Endothelial cell of umbilical vein (primary cell): ENCODE results near the gene KIF3A. TPM values are rescaled to one million over a fixed set of nuclear protein-coding genes. Genes with fewer than 3 reads are reported as not detected.

Experiments used
- BruUV-seq: library from RNA; stranded (reverse); fragments of 400-500 nt; replicated peaks from 2 replicates; lab custom pipeline; 2021; lab: Mats Ljungman, UMichigan
- CTCF ChIA-PET: fragments of 300-600, 350-600 bp; sonication (Branson Sonifier 250); formaldehyde crosslinking; loops from one replicate; lab custom pipeline; 2021; ENCODE audit warnings: antibody characterized with exemption, inconsistent platforms; lab: Charles Lee
- POLR2A ChIA-PET: fragments of 300-600, 350-600 bp; sonication (Branson Sonifier 250); formaldehyde crosslinking; loops from one replicate; lab custom pipeline; 2021; ENCODE audit warnings: antibody characterized with exemption, inconsistent platforms; lab: Charles Lee
- DNase-seq: peaks from one replicate; pipeline ENCODE4 v3.0.0-alpha.2; 2011; ENCODE audit warnings: low read depth, low spot score
- FAIRE-seq: peaks from 2 replicates; lab custom pipeline; 2011; peaks lifted over from hg19 to GRCh38; lab: Jason Lieb, UNC
- H2AFZ ChIP-seq: 2 replicates; pipeline ENCODE4 v1.6.0; 2012; ENCODE audit warnings: low read depth, low read length, control low read depth, inconsistent platforms
- H3K27ac ChIP-seq: 2 replicates; pipeline ENCODE4 v1.5.1; 2011; ENCODE audit warnings: low read depth, mild to moderate bottlenecking, control low read depth, low read length, moderate library complexity; ENCODE audit not compliant: insufficient read depth
- H3K27me3 ChIP-seq, 2 experiments: 2 replicates each; pipeline versions ENCODE4 v1.6.0 to v1.6.1; 2011; ENCODE audit warnings: low read length in 2 of 2, mixed read lengths in 1 of 2; ENCODE audit not compliant: control insufficient read depth in 2 of 2, insufficient read depth in 2 of 2
- H3K36me3 ChIP-seq, 2 experiments: 2 replicates in 1 of 2; 3 replicates in 1 of 2; pipeline ENCODE4 v1.5.1; 2011; ENCODE audit warnings: low read length in 2 of 2, mild to moderate bottlenecking in 1 of 2, moderate library complexity in 1 of 2; ENCODE audit not compliant: control insufficient read depth in 2 of 2, insufficient read depth in 2 of 2; ENCODE audit errors: extremely low read depth in 1 of 2
- H3K4me1 ChIP-seq: 3 replicates; pipeline ENCODE4 v1.5.1; 2011; ENCODE audit warnings: mild to moderate bottlenecking, low read length; ENCODE audit not compliant: control insufficient read depth, insufficient read depth; ENCODE audit errors: extremely low read depth
- H3K4me2 ChIP-seq: 2 replicates; pipeline ENCODE4 v1.6.1; 2011; ENCODE audit warnings: low read length, control low read depth, mixed read lengths; ENCODE audit not compliant: insufficient read depth
- H3K4me3 ChIP-seq, 3 experiments: fragments of 200-600 bp in 1 of 3; sonication (generic), shearing (Covaris generic) in 1 of 3; replicated peaks in 1 of 3; 2 replicates each; pipeline ENCODE4 v1.5.1; 2011 to 2016; ENCODE audit warnings: control low read depth in 3 of 3, low read length in 3 of 3, mild to moderate bottlenecking in 2 of 3, inconsistent platforms in 1 of 3, low read depth in 1 of 3, moderate library complexity in 1 of 3; ENCODE audit not compliant: insufficient read depth in 1 of 3
- H3K79me2 ChIP-seq: 2 replicates; pipeline ENCODE4 v1.6.0; 2012; ENCODE audit warnings: low read length, inconsistent platforms; ENCODE audit not compliant: control insufficient read depth, insufficient read depth
- H3K9ac ChIP-seq: replicated peaks from 2 replicates; pipeline ENCODE3; 2011; ENCODE audit warnings: low read length, control low read depth; ENCODE audit not compliant: insufficient read depth; ENCODE audit errors: extremely low read depth
- H3K9me1 ChIP-seq: replicated peaks from 3 replicates; pipeline ENCODE4 v1.6.0; 2011; ENCODE audit warnings: mild to moderate bottlenecking, low read length; ENCODE audit not compliant: control insufficient read depth, insufficient read depth; ENCODE audit errors: extremely low read depth
- H3K9me3 ChIP-seq: replicated peaks from 2 replicates; pipeline ENCODE4 v1.5.1; 2012; ENCODE audit warnings: low read length, inconsistent platforms; ENCODE audit not compliant: control insufficient read depth, insufficient read depth
- H4K20me1 ChIP-seq: replicated peaks from 2 replicates; pipeline ENCODE3; 2011; ENCODE audit warnings: mild to moderate bottlenecking, low read length; ENCODE audit not compliant: control insufficient read depth, insufficient read depth; ENCODE audit errors: extremely low read depth
- EZH2 ChIP-seq: IDR thresholded peaks from 2 replicates; pipeline ENCODE4 v1.6.1; 2012; ENCODE audit warnings: borderline replicate concordance, low read depth, mild to moderate bottlenecking, moderate library complexity, low read length, inconsistent platforms; ENCODE audit not compliant: severe bottlenecking
- FOS ChIP-seq: IDR thresholded peaks from 2 replicates; pipeline ENCODE4 v1.6.1; 2011; ENCODE audit warnings: mild to moderate bottlenecking, low read length, moderate library complexity, borderline replicate concordance; ENCODE audit not compliant: insufficient read depth
- GATA2 ChIP-seq: IDR thresholded peaks from 2 replicates; pipeline ENCODE4 v1.7.0; 2011; ENCODE audit warnings: low read depth, mild to moderate bottlenecking, moderate library complexity, mixed read lengths, low read length; ENCODE audit not compliant: insufficient read length, insufficient read depth
- JUN ChIP-seq: IDR thresholded peaks from 2 replicates; pipeline ENCODE4 v1.6.1; 2011; ENCODE audit warnings: borderline replicate concordance, low read depth; ENCODE audit not compliant: insufficient read length, insufficient read depth
- MAX ChIP-seq: IDR thresholded peaks from 2 replicates; pipeline ENCODE4 v1.6.1; 2011; ENCODE audit not compliant: insufficient read depth, insufficient read length
- MYC ChIP-seq: IDR thresholded peaks from one replicate; pipeline ENCODE4 v1.6.1; 2011; ENCODE audit warnings: mild to moderate bottlenecking, low read depth, low read length
- POLR2A ChIP-seq: IDR thresholded peaks from 2 replicates; pipeline ENCODE4 v1.6.1; 2012; ENCODE audit warnings: low read depth, mild to moderate bottlenecking, control low read depth, low read length
- POLR2AphosphoS5 ChIP-seq: IDR thresholded peaks from 2 replicates; pipeline ENCODE4 v1.6.1; 2012; ENCODE audit warnings: low read depth, mild to moderate bottlenecking, control low read depth, low read length, moderate library complexity; ENCODE audit not compliant: insufficient read depth
- dilution Hi-C: fragments of 300-500 bp; cut with MboI; formaldehyde crosslinking; loops from one replicate; pipeline ENCODE4 v1.15.0; 2019; ENCODE audit warnings: low sequenced_read_pairs; ENCODE audit not compliant: extremely low pct_ligation_motif_present
- intact Hi-C: fragments of 100-400 bp; cut with micrococcal nuclease; formaldehyde crosslinking; loops from one replicate; pipeline ENCODE4 v1.10.0; 2022
- polyA plus RNA-seq, 4 experiments: library from polyadenylated mRNA; depleted of rRNA in 3 of 4; stranded (reverse) in 3 of 4; unstranded in 1 of 4; fragments of >200 nt; gene quantifications; 2 replicates each; pipeline versions ENCODE4 v1.2.1 to v1.2.3, GENCODE V29; 2011 to 2012; ENCODE audit warnings: missing spikeins in 1 of 4
- total RNA-seq: library from RNA; stranded (reverse); gene quantifications from 2 replicates; pipeline ENCODE4 v1.2.3, GENCODE V29; 2021
- TF ChIP-seq, protein P1 (sequence below), 2 donors: IDR thresholded peaks; 1 replicate in 1 of 2; 2 replicates in 1 of 2; pipeline ENCODE4 v1.5.1; 2011; ENCODE audit warnings: low read length in 2 of 2, mild to moderate bottlenecking in 2 of 2, moderate library complexity in 2 of 2, control low read depth in 1 of 2, inconsistent platforms in 1 of 2, low read depth in 1 of 2; ENCODE audit not compliant: insufficient read depth in 1 of 2; ENCODE audit errors: extremely low read depth in 1 of 2

KIF3A gene
- total and polyA plus RNA-seq, 2 donors (not counting 3 experiments of a cell fraction or from before 2014, with no cell fraction given), result 3.3 to 11.2 TPM

- DNase-seq, result no peak
- FAIRE-seq, result no peak
- POLR2A ChIA-PET, result no interaction called here
- H2AFZ ChIP-seq, result no peak overlapping the region
- CTCF ChIA-PET, result interaction anchor here (1.7 kb wide), 1 partner anchor 40 kb away, joined by 11 read pairs; no protein-coding TSS in a partner anchor
- H4K20me1 ChIP-seq, result no peaks in the 10 kb centered on the region
- H3K4me2 ChIP-seq, result no peak overlapping the region
- H3K9ac ChIP-seq, result no peak overlapping the region
- intact Hi-C loops, result no loop called here
- H3K9me1 ChIP-seq, result no peaks in the 10 kb centered on the region
- H3K79me2 ChIP-seq, result peaks cover 7% of the 10 kb centered on the region
- no peaks in the 10 kb centered on the region for H3K36me3 ChIP-seq
- H3K4me1 ChIP-seq, result peaks cover 26% of the 10 kb centered on the region
- dilution Hi-C loops, result no loop called here
- no peak overlapping the region for H3K4me3 ChIP-seq
- H3K27me3 ChIP-seq, result no peaks in the 10 kb centered on the region
- TF ChIP-seq GATA2 (no peak), POLR2AphosphoS5 (no peak), FOS (no peak), EZH2 (no peak), POLR2A (no peak), JUN (no peak), MAX (no peak), MYC (no peak)
- TF ChIP-seq, protein P1, sequence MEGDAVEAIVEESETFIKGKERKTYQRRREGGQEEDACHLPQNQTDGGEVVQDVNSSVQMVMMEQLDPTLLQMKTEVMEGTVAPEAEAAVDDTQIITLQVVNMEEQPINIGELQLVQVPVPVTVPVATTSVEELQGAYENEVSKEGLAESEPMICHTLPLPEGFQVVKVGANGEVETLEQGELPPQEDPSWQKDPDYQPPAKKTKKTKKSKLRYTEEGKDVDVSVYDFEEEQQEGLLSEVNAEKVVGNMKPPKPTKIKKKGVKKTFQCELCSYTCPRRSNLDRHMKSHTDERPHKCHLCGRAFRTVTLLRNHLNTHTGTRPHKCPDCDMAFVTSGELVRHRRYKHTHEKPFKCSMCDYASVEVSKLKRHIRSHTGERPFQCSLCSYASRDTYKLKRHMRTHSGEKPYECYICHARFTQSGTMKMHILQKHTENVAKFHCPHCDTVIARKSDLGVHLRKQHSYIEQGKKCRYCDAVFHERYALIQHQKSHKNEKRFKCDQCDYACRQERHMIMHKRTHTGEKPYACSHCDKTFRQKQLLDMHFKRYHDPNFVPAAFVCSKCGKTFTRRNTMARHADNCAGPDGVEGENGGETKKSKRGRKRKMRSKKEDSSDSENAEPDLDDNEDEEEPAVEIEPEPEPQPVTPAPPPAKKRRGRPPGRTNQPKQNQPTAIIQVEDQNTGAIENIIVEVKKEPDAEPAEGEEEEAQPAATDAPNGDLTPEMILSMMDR (IDR thresholded peaks at IDR 0.05; ENCODE audit: extremely low read depth in 1 of 2, insufficient read depth in 1 of 2, low read depth in 1 of 2, low read length in 2 of 2), result no peak
- H3K27ac ChIP-seq, result no peak overlapping the region
- no peaks in the 10 kb centered on the region for H3K9me3 ChIP-seq
- no TSS peak for BruUV-seq
These were observed 43.2 kb upstream of the KIF3A start for GRCh38 chr5:132780577-132780976.
